ENCODE results near the gene OR1D5. TPM values are rescaled to one million over a fixed set of nuclear protein-coding genes. Genes with fewer than 3 reads are reported as not detected.
A peak's percentile ranks its signal among the peaks of the same experiment; 100 is the strongest.

The OR1D5 gene
- total and polyA plus RNA-seq, 5 experiments from 2014 or later: not detected

GRCh38 chr17:3012926-3013581 is 50.4 kb downstream of the OR1D5 start:
- H3K4me3 Mint-ChIP-seq: no peak overlapping the region
- no peaks in the 10 kb centered on the region for H3K27me3 Mint-ChIP-seq
- DNase-seq: peak; percentile 38 to 80 (median 56)
- peak; percentile 84 to 99 for ATAC-seq
- no peak overlapping the region for H3K27ac Mint-ChIP-seq
- peaks cover 0 to 3% (median under 1%) of the 10 kb centered on the region in 4 donors for H3K4me1 Mint-ChIP-seq
- H3K9me3 Mint-ChIP-seq: no peaks in the 10 kb centered on the region
- H3K36me3 Mint-ChIP-seq: peaks cover 0 to 20% (median 9%) of the 10 kb centered on the region in 3 donors
- POLR2A ChIA-PET: interaction anchor here (0.6 to 1.0 kb wide), 2 partner anchors 164 to 189 kb away, joined by 3 to 6 read pairs; no protein-coding TSS in a partner anchor

Other genes with a start within 250 kb of the OR1D5 start
- not detected for gene OR1D2, start 40.8 kb upstream of the OR1D5 start, total RNA-seq
- gene OR1D2, start 40.8 kb upstream of the OR1D5 start, polyA plus RNA-seq: not detected
- not detected for gene OR1G1, start 63.9 kb upstream of the OR1D5 start, total RNA-seq
- not detected for gene OR1G1, start 63.9 kb upstream of the OR1D5 start, polyA plus RNA-seq
- gene OR1A2, start 133.9 kb upstream of the OR1D5 start, total RNA-seq: not detected
- not detected for gene OR1A2, start 133.9 kb upstream of the OR1D5 start, polyA plus RNA-seq
- gene OR1A1, start 144.1 kb upstream of the OR1D5 start, total RNA-seq: not detected
- gene OR1A1, start 144.1 kb upstream of the OR1D5 start, polyA plus RNA-seq: not detected
- under 1 TPM; 0.55 to 0.60 TPM for gene OR3A1, start 234.8 kb upstream of the OR1D5 start, total RNA-seq
- under 1 TPM; 0.16 to 0.78 (median 0.22) TPM for gene OR3A1, start 234.8 kb upstream of the OR1D5 start, polyA plus RNA-seq

All from naive thymus-derived CD8-positive, alpha-beta T cell (primary cell).